ACHN (cell line): ENCODE results near the gene TMA7.

Experiments
- DNase-seq: peaks from one replicate; pipeline ENCODE4 v3.0.0-alpha.2; 2015
- in situ Hi-C: cut with HindIII; loops from 2 replicates; pipeline ENCODE4 v1.10.0; 2017; ENCODE audit warnings: low sequenced_read_pairs, low pct_ligation_motif_present, low pct_unique_long_range_greater_than_20kb

The TMA7 gene

DNA sequence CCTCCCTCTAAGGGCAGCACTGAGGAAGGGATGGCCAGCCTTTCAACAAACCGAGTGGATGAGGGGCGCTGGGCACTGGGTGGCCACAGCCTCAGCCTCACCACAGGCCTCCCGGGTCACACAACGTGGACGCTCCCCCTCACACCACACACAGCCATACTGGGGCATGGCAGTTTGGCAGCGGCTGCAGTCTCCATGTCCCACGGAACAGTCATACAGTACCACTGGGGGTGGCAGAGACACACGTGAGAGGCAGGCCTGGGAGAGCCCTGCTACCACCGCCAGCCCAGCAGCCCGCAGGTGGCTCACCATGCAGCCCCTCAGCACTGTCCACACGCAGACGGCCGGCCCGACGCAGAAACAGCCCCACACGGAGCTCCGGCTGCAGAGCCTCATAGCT, 21.9 kb upstream of the TMA7 start:
- in situ Hi-C loops: no loop called here
- DNase-seq: no peak

DNA sequence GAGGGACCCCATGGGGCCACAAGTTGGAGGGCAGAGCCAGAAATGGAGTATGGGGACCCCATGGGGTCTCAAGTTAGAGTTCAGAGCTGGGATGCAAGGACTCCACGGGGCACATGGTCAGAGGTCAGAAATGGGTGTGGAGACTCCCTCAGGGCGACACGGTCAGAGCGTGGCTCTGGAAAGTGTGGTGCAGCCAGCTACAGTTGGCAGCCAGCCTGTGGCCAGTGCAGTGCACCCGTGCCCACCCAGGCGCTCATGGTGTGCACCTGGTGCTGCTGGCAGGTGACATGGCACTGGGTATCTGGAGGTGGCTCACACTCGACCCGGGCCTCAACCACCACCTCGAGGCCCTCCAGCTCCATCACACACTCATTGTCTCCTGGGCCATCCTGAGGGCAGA, 21.4 kb upstream of the TMA7 start:
- DNase-seq: no peak
- in situ Hi-C loops: no loop called here

DNA sequence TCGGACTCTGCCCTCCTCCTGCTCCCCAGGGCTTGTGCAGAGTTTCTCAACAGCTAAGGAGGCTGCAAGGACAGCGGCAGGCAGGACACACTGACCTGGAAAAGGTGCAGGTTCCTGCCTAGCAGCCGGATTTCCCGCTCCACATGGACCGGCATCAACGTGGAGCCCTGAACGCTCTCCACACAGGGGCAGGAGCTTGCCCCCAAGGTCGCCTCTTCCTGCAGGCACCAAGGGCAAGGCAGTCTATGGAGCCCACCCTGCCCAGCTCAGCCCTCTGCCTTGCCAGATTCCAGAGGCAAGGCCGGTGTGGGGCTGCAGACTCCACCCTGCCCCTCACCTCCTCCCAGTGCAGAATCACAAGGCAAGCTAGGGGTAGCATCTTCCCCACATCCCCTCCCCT, 20.9 kb upstream of the TMA7 start:
- in situ Hi-C loops: no loop called here
- no peak for DNase-seq

DNA sequence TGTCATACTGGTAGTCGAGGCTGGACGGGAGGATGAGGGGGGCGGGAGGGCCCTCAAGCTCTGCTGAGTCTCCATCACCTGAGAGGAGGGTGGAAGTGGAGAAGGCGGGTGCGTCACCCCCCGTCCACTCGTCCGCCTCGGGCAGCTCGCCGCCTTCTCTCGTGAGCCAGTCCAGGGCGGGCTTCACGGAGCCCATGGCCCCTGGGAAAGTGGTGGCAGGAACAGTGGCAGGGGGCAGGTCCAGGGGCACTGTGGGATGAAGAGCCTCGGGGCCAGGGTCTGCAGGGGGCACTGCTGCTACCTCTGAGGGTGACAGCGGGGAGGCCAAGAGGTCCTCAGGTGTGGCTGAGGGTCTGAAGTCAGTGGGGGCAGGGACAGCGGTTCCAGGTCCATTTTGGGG, 20.5 kb upstream of the TMA7 start:
- in situ Hi-C loops: no loop called here
- DNase-seq: no peak

DNA sequence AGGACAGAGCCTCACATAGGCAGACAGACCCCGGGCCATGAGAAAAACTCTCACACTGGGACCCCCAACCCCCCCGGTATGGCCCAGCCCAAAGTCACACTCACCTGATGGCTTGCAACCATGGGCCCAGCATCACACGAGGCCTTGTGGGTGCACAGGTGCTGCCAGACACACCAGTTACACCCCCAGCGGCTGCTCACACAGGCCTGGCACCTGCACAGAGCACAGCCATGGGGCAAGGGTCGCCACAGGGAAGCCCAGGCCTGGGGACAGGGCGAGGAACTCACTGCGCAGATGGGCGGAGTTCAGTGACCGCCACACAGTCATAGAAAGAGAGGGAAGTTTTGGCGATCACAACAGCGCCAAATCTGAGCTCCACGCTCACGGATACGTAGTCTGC, 19.5 kb upstream of the TMA7 start:
- in situ Hi-C loops: no loop called here
- DNase-seq: no peak

DNA sequence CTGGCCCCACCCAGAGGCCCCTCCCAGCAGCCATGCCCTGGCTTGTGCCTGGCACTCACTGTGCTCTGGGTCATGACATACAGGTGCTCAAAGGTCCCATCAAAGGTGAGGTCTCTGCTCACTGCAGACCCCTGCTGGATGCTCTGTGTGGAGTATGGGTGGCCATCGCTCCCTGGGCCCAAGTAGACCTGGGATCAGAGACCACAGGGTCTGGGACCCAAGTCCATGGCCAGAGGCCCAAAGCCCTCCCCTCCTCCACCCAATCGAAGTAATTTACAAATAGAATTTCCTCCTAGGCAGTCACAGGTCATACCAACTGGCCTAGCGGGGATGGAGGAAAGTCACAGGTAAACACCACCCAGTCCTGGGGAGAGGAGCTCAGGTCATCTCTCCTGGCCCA, 17.8 kb upstream of the TMA7 start:
- in situ Hi-C loops: no loop called here
- no peak for DNase-seq

DNA sequence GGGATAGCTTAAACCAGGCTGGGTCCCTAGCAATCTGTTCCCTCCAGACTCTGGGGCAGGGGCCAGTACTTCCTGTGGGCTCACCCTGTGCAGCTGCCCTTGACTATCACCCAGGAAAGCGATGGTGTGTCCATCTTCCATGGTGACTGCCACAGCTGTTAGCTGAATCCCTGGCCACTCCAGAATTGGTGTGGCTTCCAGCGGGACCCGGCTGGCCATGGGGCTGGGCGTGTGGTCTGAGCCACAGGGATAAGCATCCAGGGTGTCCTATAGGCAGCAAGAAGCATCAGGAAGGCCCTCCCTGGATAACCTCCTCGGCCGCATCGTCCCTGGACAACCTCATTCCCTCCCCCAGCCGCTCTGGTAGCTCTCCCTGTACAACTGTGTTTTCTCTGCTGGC, 17.4 kb upstream of the TMA7 start:
- no peak for DNase-seq
- in situ Hi-C loops: no loop called here

DNA sequence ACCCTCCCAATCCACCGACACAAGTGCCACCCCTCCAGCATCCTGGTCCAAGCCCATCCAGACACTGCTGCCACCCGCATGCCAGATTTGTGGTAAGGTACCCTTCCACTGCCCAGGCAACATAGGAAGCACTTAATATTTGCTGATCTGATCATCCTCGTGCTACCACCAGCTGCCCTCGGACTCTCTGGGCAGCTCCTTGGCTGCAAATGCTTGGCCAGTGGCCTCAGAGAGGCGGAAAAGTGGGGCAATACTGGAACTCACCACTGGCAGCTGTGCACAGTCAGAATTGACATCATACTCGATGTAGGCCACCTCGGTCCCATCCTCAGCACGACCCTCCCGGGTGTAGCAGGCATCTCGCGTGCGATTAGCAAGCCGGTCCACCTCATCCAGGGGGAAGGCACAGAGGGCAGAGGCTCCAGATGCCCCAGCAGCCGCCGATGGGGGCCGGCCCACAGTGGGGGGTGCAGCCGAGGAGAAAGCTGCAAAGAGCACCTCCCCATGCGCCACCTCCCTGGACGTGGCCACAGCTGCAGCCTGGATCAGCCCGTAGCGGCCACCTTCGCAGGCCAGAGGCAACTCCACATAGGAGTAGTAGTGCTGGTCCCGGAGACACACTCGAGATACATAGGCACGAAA, 16.7 kb upstream of the TMA7 start:
- no peak for DNase-seq
- in situ Hi-C loops: no loop called here

DNA sequence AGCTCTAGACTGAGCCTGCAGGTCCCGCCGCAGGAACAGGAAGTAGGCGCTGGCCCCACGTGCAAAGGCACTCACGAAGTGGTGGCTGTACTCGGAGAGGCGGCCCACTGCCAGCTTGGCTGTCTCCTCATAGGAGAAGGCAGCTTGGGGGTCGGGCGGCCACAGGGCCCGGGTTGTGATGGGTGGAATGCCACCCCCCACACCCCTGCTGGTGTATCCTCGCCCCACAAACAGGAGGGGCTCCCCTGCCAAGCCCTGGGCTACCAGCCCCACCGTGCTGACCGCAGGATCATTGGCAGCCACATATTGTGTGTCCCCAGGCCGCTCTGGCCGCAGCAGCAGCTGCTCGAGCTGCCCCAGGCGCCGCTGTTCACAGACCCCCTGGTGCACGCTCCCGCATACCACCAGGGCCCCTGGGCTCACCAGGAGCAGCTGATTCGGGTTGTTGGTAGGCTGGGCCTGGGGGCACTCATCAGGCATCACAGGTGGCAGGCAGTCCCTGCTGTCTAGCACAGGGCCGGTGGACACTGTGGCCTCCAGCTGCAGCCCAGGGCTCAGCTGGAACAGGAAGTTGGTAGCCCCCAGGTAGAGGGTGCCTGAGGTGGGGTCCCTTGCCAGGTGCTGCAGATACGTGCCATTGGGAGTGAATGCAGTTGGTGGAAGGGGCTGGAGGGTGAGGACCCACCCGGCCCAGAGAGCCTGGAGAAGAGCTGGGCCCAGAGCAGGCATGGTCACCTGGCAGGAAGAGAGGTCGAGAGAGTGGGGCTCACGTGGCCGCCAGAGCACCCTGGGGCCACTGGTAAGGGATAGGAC, 16.0 kb upstream of the TMA7 start:
- DNase-seq: no peak
- in situ Hi-C loops: no loop called here

DNA sequence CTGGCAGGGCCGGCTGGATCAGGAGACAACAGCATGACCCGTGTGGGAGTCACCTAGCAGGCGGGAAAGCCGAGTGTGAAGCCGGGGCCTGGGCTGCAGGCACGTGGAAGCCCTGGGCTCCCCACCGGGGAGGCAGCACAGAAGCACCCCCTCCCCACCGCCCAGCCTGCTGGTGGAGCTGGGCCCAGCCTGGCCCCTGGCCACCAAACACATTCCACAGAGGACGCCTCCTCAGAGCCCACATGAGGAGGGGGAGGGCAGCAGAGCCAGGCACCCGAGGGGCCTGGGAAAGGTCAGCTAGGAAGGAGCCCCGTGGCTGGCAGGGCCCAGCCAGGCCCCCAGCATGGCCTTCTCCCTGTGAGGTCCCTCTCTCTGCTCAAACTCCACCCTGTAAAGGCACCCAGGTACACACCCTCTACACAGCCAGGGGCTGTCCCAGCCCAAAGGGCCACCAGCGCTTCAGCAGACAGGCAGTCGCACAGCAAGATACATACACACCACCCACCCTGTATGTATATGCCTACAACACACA, 14.7 kb upstream of the TMA7 start:
- in situ Hi-C loops: no loop called here
- no peak for DNase-seq

DNA sequence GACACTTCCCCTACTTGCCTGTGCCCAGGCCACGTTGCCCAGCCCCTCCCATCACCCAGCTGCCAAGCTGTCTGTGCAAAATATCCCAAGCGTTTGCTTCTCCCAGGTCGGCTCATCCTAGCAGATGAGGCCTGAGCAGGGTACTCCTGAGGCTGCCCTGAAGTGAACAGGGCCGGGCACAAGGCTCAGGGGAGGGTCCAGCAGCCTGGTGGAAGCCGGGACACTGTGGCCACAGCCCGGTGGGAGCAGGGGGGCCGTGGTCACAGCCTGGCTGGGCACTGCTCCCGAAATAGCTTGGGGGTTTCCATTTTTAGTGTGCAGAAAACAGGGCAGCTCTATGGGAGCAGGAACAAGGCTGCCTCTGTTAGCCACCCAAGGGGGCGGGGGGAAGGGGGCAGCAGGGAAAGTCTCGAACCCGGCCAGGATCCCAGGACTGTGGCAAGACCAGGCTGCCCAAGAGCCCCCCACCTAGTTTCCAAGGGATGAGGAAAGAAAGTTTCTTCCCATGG, 13.6 kb upstream of the TMA7 start:
- in situ Hi-C loops: no loop called here
- DNase-seq: no peak

DNA sequence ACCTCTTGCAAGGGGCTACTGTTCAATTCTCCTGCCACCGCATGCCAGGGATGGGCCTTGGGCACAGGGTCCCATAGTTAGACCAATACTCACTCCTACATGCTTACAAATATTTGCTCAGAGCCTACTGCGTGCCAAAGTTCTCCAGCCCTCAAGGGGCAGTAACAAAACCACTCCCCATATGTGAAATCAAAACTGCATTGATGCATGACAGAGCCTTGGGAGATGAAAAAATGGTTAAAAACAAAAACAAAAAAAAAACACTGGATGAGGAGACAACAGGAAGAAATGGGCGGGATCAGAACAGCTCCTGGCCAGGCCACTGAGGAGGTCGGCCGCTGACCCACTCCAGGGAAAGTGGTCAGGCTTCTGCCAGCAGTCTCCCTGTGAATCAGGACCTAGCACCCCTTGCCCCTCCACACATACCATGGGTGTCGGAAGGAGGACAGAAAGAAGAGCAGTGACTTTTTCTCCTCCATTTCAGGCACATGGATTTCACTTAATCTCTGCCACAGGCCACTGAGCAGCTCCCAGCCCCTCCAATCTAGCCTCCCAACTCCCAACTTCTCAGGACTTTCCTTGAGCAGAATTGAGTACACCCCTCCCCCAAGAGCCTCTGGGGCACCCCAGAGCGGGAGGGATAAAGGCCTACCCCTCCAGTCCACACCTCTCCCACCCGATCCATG, 13.0 kb upstream of the TMA7 start:
- in situ Hi-C loops: no loop called here

DNA sequence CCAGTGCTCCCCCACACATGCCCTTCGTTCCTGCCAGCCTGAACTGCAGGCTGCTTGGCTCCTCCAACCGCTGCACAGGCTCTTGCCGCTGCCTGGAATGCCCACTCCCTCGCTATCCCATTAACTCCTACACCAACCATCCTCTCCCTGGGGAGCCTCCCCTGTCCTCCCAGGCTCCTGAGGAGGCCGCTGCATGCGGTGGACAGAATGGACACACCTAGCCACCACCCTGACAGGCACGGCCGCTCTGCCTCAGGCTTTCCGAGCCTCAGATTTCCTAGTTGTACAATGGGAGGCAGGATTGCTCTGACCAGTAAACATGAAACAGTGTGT, 12.5 kb upstream of the TMA7 start:
- no peak for DNase-seq
- in situ Hi-C loops: no loop called here

More for the DNA sequence above, 13.0 kb upstream of the TMA7 start:
- DNase-seq: no peak

DNA sequence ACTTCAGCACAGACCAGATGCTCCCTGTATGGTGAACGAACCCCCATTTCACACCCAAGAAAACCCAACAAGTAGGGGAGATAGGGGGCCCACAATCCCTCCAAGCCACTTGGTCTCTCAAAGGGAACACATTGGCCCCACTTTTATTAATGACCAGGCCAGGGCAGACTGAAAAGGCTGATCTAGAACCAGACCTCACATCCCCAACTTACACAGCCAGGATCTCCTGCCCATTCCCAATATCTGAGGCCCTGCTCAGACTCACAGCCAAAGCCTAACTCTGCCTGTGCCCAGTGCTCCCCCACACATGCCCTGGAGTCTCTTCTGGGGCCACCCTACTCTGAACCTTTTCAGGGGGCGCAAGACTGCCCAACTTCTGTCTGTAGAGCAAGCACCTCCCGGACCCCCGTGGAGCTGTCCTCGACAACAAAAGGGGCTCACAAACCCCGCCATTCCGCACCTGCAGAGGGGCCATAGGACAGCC, 11.9 kb upstream of the TMA7 start:
- DNase-seq: no peak
- in situ Hi-C loops: no loop called here

DNA sequence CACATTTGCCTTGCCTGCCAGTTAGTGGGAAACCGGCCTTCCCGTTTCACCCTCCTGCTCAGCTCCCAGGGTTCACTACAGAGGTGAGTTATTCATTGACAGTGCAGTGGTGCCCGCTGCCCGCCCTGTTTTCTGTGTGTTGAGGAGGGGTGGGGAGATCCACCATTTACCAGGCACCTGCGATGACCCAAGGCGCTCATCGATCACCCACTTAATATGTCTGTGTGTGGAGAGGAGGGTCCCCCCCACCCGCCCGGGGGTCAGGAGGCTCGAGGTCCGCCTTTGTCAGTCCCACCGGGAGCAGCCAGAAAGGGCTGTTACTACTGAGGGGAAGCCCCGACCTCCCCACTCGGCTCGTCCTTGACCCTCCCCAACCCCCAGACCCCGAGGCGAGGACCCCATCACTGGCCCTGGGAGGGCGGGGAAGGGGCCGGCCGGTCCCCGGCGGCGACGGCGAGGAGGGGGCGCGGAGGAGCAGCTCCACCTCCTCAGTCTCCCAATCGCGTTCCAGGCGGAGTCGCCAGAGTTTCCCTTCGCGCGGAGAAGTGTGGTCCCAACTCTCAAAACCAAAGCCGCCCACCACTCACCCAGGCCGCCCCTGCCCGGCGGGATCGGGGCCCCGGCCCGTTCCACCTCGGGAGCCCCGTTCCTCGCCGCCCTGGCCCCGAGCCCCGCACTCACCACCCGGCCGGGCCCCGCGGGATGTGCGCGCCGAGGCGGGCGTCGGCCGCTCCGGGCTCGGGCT, 11.3 kb upstream of the TMA7 start:
- in situ Hi-C loops: no loop called here
- DNase-seq: peak; percentile 81

DNA sequence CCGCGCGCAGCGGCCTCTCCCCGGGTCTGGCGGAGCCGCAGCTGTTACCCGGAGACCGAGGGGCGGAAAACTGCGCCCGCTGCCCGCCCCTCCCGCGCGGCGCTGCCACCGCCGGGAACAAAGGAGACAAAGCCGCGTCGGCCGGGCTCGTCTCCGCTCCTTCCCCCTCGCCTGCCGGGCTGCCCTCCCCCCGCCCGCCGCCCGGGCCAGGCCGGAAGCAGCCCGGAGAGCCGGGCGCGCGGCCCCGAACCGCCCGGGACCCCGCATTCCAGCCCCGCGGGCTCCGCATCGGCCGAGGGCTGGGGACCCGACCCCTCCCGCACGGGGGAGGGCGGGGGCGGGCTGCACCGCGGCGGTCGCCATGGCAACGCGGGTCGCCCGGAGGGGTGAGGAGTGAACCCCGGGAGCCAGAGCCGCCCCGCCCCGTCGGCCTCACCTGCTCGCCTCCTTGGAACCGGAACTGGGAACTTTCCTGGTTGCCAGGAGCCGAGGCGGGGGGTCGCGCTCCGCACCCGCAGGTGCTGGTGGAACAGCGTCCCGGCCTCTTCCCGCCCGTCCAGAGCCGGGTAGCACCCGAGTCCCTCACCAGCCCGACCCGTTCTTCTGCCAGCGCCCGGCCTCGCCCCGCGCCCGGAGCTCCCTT, 10.6 kb upstream of the TMA7 start:
- in situ Hi-C loops: no loop called here
- peak; percentile 35 for DNase-seq

DNA sequence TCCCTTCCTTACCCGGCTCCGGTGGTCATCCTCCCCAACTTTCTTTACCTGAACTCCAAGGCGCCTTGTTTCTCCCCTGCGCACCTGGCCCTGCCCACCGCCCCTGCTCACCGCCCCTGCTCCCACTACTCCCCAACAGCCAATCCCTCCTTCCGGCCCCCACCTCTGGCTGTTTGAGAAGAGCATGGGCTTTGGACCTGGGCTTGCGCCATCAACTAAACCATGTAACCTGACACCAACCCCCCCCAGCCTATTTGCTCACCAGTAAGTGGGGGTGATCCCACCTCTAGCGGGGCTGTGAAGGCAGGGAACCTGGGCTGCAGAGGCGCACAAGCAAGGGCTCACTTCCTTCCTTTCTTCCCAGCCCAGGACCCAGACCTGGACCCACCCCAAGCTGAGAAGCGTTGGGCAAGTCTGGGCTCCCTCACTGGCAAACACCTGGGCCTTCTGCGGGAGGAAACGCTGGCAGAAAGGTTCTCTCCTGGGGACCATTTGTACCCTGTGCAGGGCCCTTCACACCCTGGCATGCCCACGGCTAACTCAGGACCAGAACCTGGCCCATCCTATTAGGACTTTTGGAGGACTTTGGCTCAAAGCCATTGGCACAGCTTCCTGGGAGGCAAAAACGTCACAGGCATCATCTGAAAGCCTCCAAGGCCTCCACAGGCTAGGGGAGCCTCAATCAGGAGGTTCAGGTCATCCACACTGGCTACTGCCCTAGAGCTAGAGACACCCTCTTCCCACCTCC, 9.9 kb upstream of the TMA7 start, which contains the start of gene PLXNB1:
PLXNB1 (minus strand) TSS at position 127 of the 748 bp plus-strand sequence. CDS start 5,475 bp downstream, outside the sequence.
- DNase-seq: peak; percentile 15
- in situ Hi-C loops: no loop called here
